GM12878 (cell line): ENCODE data around the gene FOXK2. TPM values are rescaled to one million over a fixed set of nuclear protein-coding genes. Genes with fewer than 3 reads are reported as not detected.
A peak's percentile ranks its signal among the peaks of the same experiment; 100 is the strongest.

Experiments used
- ATAC-seq: fragments of 200-7000 bp; cut with Tn5 transposase; 3 replicates; pipeline ENCODE4 v1.9.1; 2020; ENCODE audit warnings: mild to moderate bottlenecking, moderate library complexity
- BruUV-seq: library from RNA; stranded (reverse); fragments of 400-500 nt; replicated peaks from 2 replicates; lab custom pipeline; 2021; lab: Mats Ljungman, UMichigan
- CTCF ChIA-PET: fragments of 300-600 bp; sonication (Branson Sonifier 250); formaldehyde crosslinking; extraction: SDS; loops from one replicate; lab custom pipeline; 2021; ENCODE audit warnings: inconsistent platforms; lab: Yijun Ruan, JAX
- POLR2A ChIA-PET: fragments of 350-600 bp; formaldehyde crosslinking; extraction: SDS; loops from one replicate; lab custom pipeline; 2021; ENCODE audit warnings: inconsistent platforms; lab: Charles Lee
- RAD21 ChIA-PET: fragments of 300-600 bp; sonication (Branson Sonifier 250); formaldehyde crosslinking; loops from one replicate; lab custom pipeline; 2023; ENCODE audit warnings: antibody characterized with exemption; ENCODE audit not compliant: unreplicated experiment; lab: Charles Lee
- SMC1A ChIA-PET: fragments of 300-600 bp; sonication (Branson Sonifier 250); formaldehyde crosslinking; loops from one replicate; lab custom pipeline; 2023; ENCODE audit not compliant: unreplicated experiment, uncharacterized antibody; lab: Charles Lee
- DNase-seq: peaks from one replicate; pipeline ENCODE4 v3.0.0-alpha.2; 2011; ENCODE audit warnings: low read depth, low spot score
- FAIRE-seq: peaks from 3 replicates; lab custom pipeline; 2011; peaks lifted over from hg19 to GRCh38; lab: Jason Lieb, UNC
- H2AFZ ChIP-seq: 2 replicates; pipeline ENCODE4 v1.6.0; 2011; ENCODE audit warnings: low read depth, low read length, control low read depth; ENCODE audit not compliant: control insufficient read depth
- H3K27ac ChIP-seq: 2 replicates; pipeline ENCODE4 v1.5.1; 2011; ENCODE audit warnings: control low read depth; ENCODE audit not compliant: control insufficient read depth, insufficient read depth
- H3K27me3 ChIP-seq, 2 experiments: replicated peaks in 1 of 2; 2 replicates each; pipeline versions ENCODE4 v1.6.0 to v1.6.1; 2011; ENCODE audit warnings: low read length in 1 of 2; ENCODE audit not compliant: control insufficient read depth in 2 of 2, insufficient read depth in 2 of 2
- H3K36me3 ChIP-seq, 2 experiments: 2 replicates each; pipeline ENCODE4 v1.5.1; 2011; ENCODE audit warnings: low read length in 1 of 2; ENCODE audit not compliant: control insufficient read depth in 2 of 2, insufficient read depth in 2 of 2
- H3K4me1 ChIP-seq: 2 replicates; pipeline ENCODE4 v1.6.1; 2011; ENCODE audit warnings: mild to moderate bottlenecking, low read length, moderate library complexity, mixed read lengths; ENCODE audit not compliant: control insufficient read depth, insufficient read depth
- H3K4me2 ChIP-seq: 2 replicates; pipeline ENCODE4 v1.6.0; 2011; ENCODE audit warnings: control low read depth; ENCODE audit not compliant: control insufficient read depth, insufficient read depth
- H3K4me3 ChIP-seq: fragments of 200-600 bp; sonication (generic); 2 replicates; pipeline ENCODE4 v1.5.1; 2016
- H3K79me2 ChIP-seq: 2 replicates; pipeline ENCODE4 v1.6.0; 2011; ENCODE audit warnings: low read length; ENCODE audit not compliant: control insufficient read depth, insufficient read depth
- H3K9ac ChIP-seq: 2 replicates; pipeline ENCODE4 v1.8.0; 2011; ENCODE audit warnings: low read length, control low read depth, mixed read lengths; ENCODE audit not compliant: control insufficient read depth, insufficient read depth
- H3K9me3 ChIP-seq: replicated peaks from 3 replicates; pipeline ENCODE4 v1.5.1; 2011; ENCODE audit warnings: mild to moderate bottlenecking, low read length; ENCODE audit not compliant: control insufficient read depth, insufficient read depth
- H4K20me1 ChIP-seq: 2 replicates; pipeline ENCODE4 v1.6.0; 2011; ENCODE audit not compliant: control insufficient read depth, insufficient read depth
- ATF2 ChIP-seq: IDR thresholded peaks from 2 replicates; pipeline ENCODE4 v1.6.1; 2012; ENCODE audit warnings: low read length, inconsistent platforms
- BACH1 ChIP-seq: fragments of 450-650 bp; IDR thresholded peaks from 2 replicates; pipeline ENCODE4 v1.6.1; 2017; ENCODE audit warnings: mild to moderate bottlenecking, borderline replicate concordance
- CBFB ChIP-seq: IDR thresholded peaks from 2 replicates; pipeline ENCODE4 v1.6.1; 2016; ENCODE audit warnings: antibody characterized with exemption, low read depth
- CBX5 ChIP-seq: sonication (generic); IDR thresholded peaks from 2 replicates; pipeline ENCODE4 v1.6.1; 2016; ENCODE audit warnings: low read depth, moderate library complexity, mild to moderate bottlenecking, inconsistent platforms
- E2F4 ChIP-seq: IDR thresholded peaks from 2 replicates; pipeline ENCODE4 v1.6.1; 2012; ENCODE audit warnings: low read depth, low read length, improper control_type of control experiment
- ETV6 ChIP-seq, 2 experiments: fragments of 450-650 bp in 1 of 2; IDR thresholded peaks in 1 of 2; conservative IDR thresholded peaks in 1 of 2; 2 replicates each; pipeline ENCODE4 v1.6.1; 2014; ENCODE audit warnings: antibody characterized with exemption in 1 of 2, borderline replicate concordance in 1 of 2, low read depth in 1 of 2, mild to moderate bottlenecking in 1 of 2, moderate library complexity in 1 of 2
- GATAD2B ChIP-seq: fragments of 450-650 bp; conservative IDR thresholded peaks from 2 replicates; pipeline ENCODE4 v1.6.1; 2017; ENCODE audit warnings: low read depth, mild to moderate bottlenecking, moderate library complexity
- JUND ChIP-seq: IDR thresholded peaks from 2 replicates; pipeline ENCODE4 v1.6.1; 2012; ENCODE audit warnings: low read depth, mild to moderate bottlenecking, low read length, improper control_type of control experiment, moderate library complexity
- MEF2B ChIP-seq: fragments of 450-650 bp; IDR thresholded peaks from 2 replicates; pipeline ENCODE4 v1.6.1; 2018; ENCODE audit warnings: mild to moderate bottlenecking, moderate library complexity; ENCODE audit not compliant: partially characterized antibody, poor library complexity, severe bottlenecking
- MTA2 ChIP-seq: fragments of 450-650 bp; IDR thresholded peaks from 2 replicates; pipeline ENCODE4 v1.6.1; 2016; ENCODE audit warnings: low read depth, mild to moderate bottlenecking, moderate library complexity
- POLR2AphosphoS2 ChIP-seq: IDR thresholded peaks from 2 replicates; pipeline ENCODE4 v1.6.1; 2011; ENCODE audit warnings: low read depth, mild to moderate bottlenecking, low read length, improper control_type of control experiment, moderate library complexity
- RBBP5 ChIP-seq: fragments of 200-600 bp; sonication (generic); conservative IDR thresholded peaks from 2 replicates; pipeline ENCODE4 v1.6.1; 2016
- RFX5 ChIP-seq: IDR thresholded peaks from 2 replicates; pipeline ENCODE4 v1.6.1; 2011; ENCODE audit warnings: low read depth, low read length, improper control_type of control experiment
- SIX5 ChIP-seq: IDR thresholded peaks from 2 replicates; pipeline ENCODE4 v1.6.1; 2011; ENCODE audit warnings: mild to moderate bottlenecking, low read depth, low read length, moderate library complexity; ENCODE audit not compliant: severe bottlenecking
- SREBF1 ChIP-seq: IDR thresholded peaks from 2 replicates; pipeline ENCODE4 v1.6.1; 2012; ENCODE audit warnings: mild to moderate bottlenecking, low read length
- ZBTB4 ChIP-seq: fragments of 450-650 bp; formaldehyde crosslinking; IDR thresholded peaks from 2 replicates; pipeline ENCODE4 v1.4.0; 2022; ENCODE audit warnings: mild to moderate bottlenecking, moderate library complexity
- ZNF207 ChIP-seq: fragments of 450-650 bp; IDR thresholded peaks from 2 replicates; pipeline ENCODE4 v1.6.1; 2014; ENCODE audit warnings: antibody characterized with exemption, mild to moderate bottlenecking, borderline replicate concordance
- ZNF274 ChIP-seq: IDR thresholded peaks from one replicate; pipeline ENCODE4 v1.8.0; 2011; ENCODE audit not compliant: insufficient read length, insufficient read depth
- ZNF622 ChIP-seq: fragments of 450-650 bp; IDR thresholded peaks from 2 replicates; pipeline ENCODE4 v1.6.1; 2017; ENCODE audit warnings: mild to moderate bottlenecking, inconsistent platforms
- in situ Hi-C: fragments of 300-500 bp; cut with MboI; formaldehyde crosslinking; loops from 9 replicates; pipeline ENCODE4 v1.14.3; 2018; ENCODE audit warnings: mixed read lengths
- intact Hi-C: fragments of 100-400 bp; cut with micrococcal nuclease; formaldehyde crosslinking; loops from one replicate; pipeline ENCODE4 v1.14.2; 2022; ENCODE audit not compliant: unreplicated experiment
- polyA plus RNA-seq, 11 experiments: library from polyadenylated mRNA; depleted of rRNA in 4 of 11; unstranded in 6 of 11; stranded (reverse) in 5 of 11; fragments of >200 nt; fragmentation: Nextera tagmentation in 4 of 11; fragmentation: Illumina TruSeq in 1 of 11; extraction: Ambion mirVana in 4 of 11; extraction: Trizol in 1 of 11; gene quantifications; 1 replicate in 1 of 11; 2 replicates in 10 of 11; pipeline versions ENCODE4 v1.2.1 to v1.2.3, GENCODE V29; 2011 to 2016; ENCODE audit warnings: inconsistent platforms in 2 of 11, missing spikeins in 2 of 11, low read depth in 1 of 11
- total RNA-seq, 4 experiments: library from RNA; depleted of rRNA in 3 of 4; stranded (reverse); fragments of >200 nt in 3 of 4; fragmentation: Illumina TruSeq in 1 of 4; extraction: Trizol in 1 of 4; gene quantifications; 2 replicates each; pipeline versions ENCODE4 v1.2.1 to v1.2.3, GENCODE V29; 2013 to 2021
- TF ChIP-seq, protein P1 (sequence below): IDR thresholded peaks from 2 replicates; pipeline ENCODE4 v1.6.1; 2011; ENCODE audit warnings: low read depth, low read length, improper control_type of control experiment, borderline replicate concordance

FOXK2 gene
- total and polyA plus RNA-seq, 10 of the 15 experiments (the other 5 are each of a cell fraction or from before 2014, with no cell fraction given) = 2.4 to 56.8 (median 34.4) TPM

DNA sequence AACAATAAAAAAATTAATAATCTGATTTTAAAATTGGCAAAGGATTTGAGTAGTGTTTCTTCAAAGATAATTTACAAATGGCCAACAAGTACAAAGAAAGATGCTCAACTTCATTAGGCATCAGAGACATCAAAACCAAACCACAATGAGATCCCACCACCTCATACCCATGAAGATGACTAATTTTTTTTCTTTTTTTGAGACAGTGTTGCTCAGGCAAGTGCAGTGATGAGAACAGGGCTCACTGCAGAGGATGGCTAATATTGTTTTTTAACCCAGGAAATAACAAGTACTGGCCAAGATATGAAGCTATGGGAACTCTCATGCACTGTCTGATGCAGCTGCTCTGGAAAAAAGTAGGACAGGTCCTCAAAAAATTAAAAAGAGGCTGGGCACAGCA is 113.8 kb downstream of the FOXK2 start:
- ChIA-PET CTCF (no interaction called here), POLR2A (interaction anchor here (0.7 kb wide), 1 partner anchor 680 kb away, joined by 3 read pairs; no protein-coding TSS in a partner anchor), RAD21 (interaction anchor here (0.7 kb wide), 1 partner anchor 333 kb away, joined by 4 read pairs; no protein-coding TSS in a partner anchor), SMC1A (no interaction called here)
- Histone ChIP-seq H3K4me1 (no peaks in the 10 kb centered on the region), H3K9ac (no peak overlapping the region), H3K9me3 (no peaks in the 10 kb centered on the region; the same call in 2 of the 3 replicates), H3K79me2 (peaks cover 36% of the 10 kb centered on the region), H4K20me1 (peaks cover 3% of the 10 kb centered on the region), H3K27me3 (no peaks in the 10 kb centered on the region), H3K4me3 (no peak overlapping the region), H2AFZ (no peak overlapping the region), H3K36me3 (peaks cover 5 to 15% of the 10 kb centered on the region in 2 experiments), H3K27ac (0 out of 2 replicates have a peak overlapping the region, but pooled peaks have one; percentile 11)
- FAIRE-seq (no peak), ATAC-seq (no peak)
- no TSS peak for BruUV-seq
- in situ Hi-C loops = no loop called here
- no peak for TF ChIP-seq BACH1
- no peak for TF ChIP-seq ZNF622
- no peak for TF ChIP-seq ETV6 (conservative IDR thresholded peaks at IDR 0.05 in 1 of 2, IDR thresholded peaks at IDR 0.05 in 1 of 2; ENCODE audit: borderline replicate concordance in 1 of 2, low read depth in 1 of 2)
- TF ChIP-seq CBFB = no peak
- TF ChIP-seq JUND = no peak
- TF ChIP-seq SIX5 = no peak
- no peak for TF ChIP-seq ATF2
- TF ChIP-seq CBX5 = no peak
- TF ChIP-seq E2F4 = no peak
- no peak for TF ChIP-seq ZBTB4 (CRISPR knock-in tag)
- no peak for TF ChIP-seq POLR2AphosphoS2
- no peak for TF ChIP-seq GATAD2B
- TF ChIP-seq ZNF274 = no peak
- no peak for TF ChIP-seq SREBF1
- TF ChIP-seq ZNF207 = no peak
- no peak for TF ChIP-seq MEF2B
- no peak for TF ChIP-seq RBBP5
- no peak for TF ChIP-seq MTA2
- TF ChIP-seq RFX5 = no peak
- TF ChIP-seq, protein P1, sequence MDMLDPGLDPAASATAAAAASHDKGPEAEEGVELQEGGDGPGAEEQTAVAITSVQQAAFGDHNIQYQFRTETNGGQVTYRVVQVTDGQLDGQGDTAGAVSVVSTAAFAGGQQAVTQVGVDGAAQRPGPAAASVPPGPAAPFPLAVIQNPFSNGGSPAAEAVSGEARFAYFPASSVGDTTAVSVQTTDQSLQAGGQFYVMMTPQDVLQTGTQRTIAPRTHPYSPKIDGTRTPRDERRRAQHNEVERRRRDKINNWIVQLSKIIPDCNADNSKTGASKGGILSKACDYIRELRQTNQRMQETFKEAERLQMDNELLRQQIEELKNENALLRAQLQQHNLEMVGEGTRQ = no peak
- TF ChIP-seq, all 136 proteins: peak for 0
- intact Hi-C loops = no loop called here
- no peak for DNase-seq
- H3K4me2 ChIP-seq = no peak overlapping the region
